ENCODE results near the gene NFIA.

DNA sequence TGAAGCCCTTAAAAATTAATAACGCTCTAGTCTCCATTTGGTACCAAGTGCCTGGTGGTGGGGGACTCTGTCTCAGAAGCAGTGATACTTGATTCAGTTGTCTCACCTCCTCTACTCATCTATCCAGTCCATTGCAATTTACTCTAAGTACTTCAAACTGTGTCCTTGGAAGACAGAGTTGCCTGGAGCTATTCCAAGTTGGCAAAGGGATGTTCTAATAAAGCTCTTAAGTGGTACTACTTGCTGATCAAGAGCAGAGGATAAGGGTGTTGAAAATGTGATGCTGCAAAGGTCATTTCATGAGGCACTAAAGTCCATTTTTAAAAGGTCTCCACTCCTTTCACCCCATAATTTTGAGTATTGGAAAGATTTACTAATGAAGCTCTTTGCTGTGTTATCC, 142.2 kb downstream of the NFIA start:
- TF ChIP-seq NFIC (IDR thresholded peaks at IDR 0.05) (no peak), CREB1 (IDR thresholded peaks at IDR 0.05; ENCODE audit: low read depth) (no peak), YY1 (IDR thresholded peaks at IDR 0.05; ENCODE audit: low read depth) (no peak), EP300 (IDR thresholded peaks at IDR 0.05; ENCODE audit: borderline replicate concordance) (no peak), TCF12 (IDR thresholded peaks at IDR 0.05; ENCODE audit: low read depth) (no peak)
- TF ChIP-seq, protein P1, sequence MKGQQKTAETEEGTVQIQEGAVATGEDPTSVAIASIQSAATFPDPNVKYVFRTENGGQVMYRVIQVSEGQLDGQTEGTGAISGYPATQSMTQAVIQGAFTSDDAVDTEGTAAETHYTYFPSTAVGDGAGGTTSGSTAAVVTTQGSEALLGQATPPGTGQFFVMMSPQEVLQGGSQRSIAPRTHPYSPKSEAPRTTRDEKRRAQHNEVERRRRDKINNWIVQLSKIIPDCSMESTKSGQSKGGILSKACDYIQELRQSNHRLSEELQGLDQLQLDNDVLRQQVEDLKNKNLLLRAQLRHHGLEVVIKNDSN (IDR thresholded peaks at IDR 0.05), result no peak
- TF ChIP-seq, protein P2, sequence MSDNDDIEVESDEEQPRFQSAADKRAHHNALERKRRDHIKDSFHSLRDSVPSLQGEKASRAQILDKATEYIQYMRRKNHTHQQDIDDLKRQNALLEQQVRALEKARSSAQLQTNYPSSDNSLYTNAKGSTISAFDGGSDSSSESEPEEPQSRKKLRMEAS (IDR thresholded peaks at IDR 0.05), result no peak

Measured in Ishikawa (cell line).